ENCODE measurements around the gene ZNF804A.

DNA sequence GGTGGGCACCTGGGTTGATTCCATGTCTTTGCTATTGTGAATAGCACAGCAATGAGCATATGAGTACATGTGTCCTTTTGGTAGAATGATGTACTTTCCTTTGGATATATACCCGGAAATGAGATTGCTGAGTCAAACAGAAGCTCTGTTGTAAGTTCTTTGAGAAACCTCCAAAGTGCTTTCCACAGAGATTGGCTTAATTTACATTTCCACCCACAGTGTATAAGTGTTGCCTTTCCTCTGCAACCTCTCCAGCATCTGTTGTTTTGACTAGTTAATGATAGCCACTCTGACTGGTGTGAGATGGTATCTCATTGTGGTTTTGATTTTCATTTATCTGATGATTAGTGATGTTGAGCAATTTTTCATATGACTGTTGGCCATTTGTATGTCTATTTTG, 194.8 kb downstream of the ZNF804A start:
- TF ChIP-seq, protein P1, sequence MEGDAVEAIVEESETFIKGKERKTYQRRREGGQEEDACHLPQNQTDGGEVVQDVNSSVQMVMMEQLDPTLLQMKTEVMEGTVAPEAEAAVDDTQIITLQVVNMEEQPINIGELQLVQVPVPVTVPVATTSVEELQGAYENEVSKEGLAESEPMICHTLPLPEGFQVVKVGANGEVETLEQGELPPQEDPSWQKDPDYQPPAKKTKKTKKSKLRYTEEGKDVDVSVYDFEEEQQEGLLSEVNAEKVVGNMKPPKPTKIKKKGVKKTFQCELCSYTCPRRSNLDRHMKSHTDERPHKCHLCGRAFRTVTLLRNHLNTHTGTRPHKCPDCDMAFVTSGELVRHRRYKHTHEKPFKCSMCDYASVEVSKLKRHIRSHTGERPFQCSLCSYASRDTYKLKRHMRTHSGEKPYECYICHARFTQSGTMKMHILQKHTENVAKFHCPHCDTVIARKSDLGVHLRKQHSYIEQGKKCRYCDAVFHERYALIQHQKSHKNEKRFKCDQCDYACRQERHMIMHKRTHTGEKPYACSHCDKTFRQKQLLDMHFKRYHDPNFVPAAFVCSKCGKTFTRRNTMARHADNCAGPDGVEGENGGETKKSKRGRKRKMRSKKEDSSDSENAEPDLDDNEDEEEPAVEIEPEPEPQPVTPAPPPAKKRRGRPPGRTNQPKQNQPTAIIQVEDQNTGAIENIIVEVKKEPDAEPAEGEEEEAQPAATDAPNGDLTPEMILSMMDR (conservative IDR thresholded peaks at IDR 0.05; ENCODE audit: low read depth, low read length): no peak
- TF ChIP-seq CHD1 (IDR thresholded peaks at IDR 0.05; ENCODE audit: low read depth, low read length) (no peak), RAD21 (IDR thresholded peaks at IDR 0.05; ENCODE audit: low read length) (no peak), POLR2A (IDR thresholded peaks at IDR 0.05; ENCODE audit: low read depth, low read length) (no peak), SMC3 (IDR thresholded peaks at IDR 0.05; ENCODE audit: low read depth, low read length) (no peak)
- TF ChIP-seq, protein P2, sequence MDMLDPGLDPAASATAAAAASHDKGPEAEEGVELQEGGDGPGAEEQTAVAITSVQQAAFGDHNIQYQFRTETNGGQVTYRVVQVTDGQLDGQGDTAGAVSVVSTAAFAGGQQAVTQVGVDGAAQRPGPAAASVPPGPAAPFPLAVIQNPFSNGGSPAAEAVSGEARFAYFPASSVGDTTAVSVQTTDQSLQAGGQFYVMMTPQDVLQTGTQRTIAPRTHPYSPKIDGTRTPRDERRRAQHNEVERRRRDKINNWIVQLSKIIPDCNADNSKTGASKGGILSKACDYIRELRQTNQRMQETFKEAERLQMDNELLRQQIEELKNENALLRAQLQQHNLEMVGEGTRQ (IDR thresholded peaks at IDR 0.05; ENCODE audit: low read depth, low read length): no peak
- TF ChIP-seq, protein P3, sequence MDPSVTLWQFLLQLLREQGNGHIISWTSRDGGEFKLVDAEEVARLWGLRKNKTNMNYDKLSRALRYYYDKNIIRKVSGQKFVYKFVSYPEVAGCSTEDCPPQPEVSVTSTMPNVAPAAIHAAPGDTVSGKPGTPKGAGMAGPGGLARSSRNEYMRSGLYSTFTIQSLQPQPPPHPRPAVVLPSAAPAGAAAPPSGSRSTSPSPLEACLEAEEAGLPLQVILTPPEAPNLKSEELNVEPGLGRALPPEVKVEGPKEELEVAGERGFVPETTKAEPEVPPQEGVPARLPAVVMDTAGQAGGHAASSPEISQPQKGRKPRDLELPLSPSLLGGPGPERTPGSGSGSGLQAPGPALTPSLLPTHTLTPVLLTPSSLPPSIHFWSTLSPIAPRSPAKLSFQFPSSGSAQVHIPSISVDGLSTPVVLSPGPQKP (IDR thresholded peaks at IDR 0.05; ENCODE audit: borderline replicate concordance, low read depth, low read length): no peak
